K562 (cell line): ENCODE data around the gene SPX.

Source experiments
- ELF1 ChIP-seq: fragments of 200-800 bp; sonication (Bioruptor generic); IDR thresholded peaks from 2 replicates; pipeline ENCODE4 v1.6.1; 2016; ENCODE audit warnings: missing genetic modification characterization, missing compliant biosample characterization
- ELF4 ChIP-seq: fragments of 450-650 bp; formaldehyde crosslinking; IDR thresholded peaks from 2 replicates; pipeline ENCODE4 v1.4.0; 2022; ENCODE audit warnings: missing genetic modification characterization
- EP300 ChIP-seq: IDR thresholded peaks from 2 replicates; pipeline ENCODE4 v1.6.1; 2012; ENCODE audit warnings: low read length, improper control_type of control experiment
- HDAC2 ChIP-seq: fragments of 450-650 bp; IDR thresholded peaks from 2 replicates; pipeline ENCODE4 v1.6.1; 2016; ENCODE audit warnings: mild to moderate bottlenecking
- JUND ChIP-seq, 2 experiments: IDR thresholded peaks; 2 replicates in 1 of 2; 3 replicates in 1 of 2; pipeline ENCODE4 v1.6.1; 2011; ENCODE audit warnings: borderline replicate concordance in 2 of 2, low read depth in 2 of 2, low read length in 2 of 2, improper control_type of control experiment in 1 of 2, missing biosample characterization in 1 of 2, missing genetic modification characterization in 1 of 2, missing genetic modification reagents in 1 of 2
- KLF13 ChIP-seq: fragments of 450-650 bp; IDR thresholded peaks from 2 replicates; pipeline ENCODE4 v1.6.1; 2016; ENCODE audit warnings: missing genetic modification characterization, low read depth, mild to moderate bottlenecking, missing compliant biosample characterization, moderate library complexity, borderline replicate concordance
- MTA3 ChIP-seq: fragments of 450-650 bp; formaldehyde crosslinking; IDR thresholded peaks from 2 replicates; pipeline ENCODE4 v1.6.1; 2017; ENCODE audit warnings: mild to moderate bottlenecking, borderline replicate concordance
- NFIX ChIP-seq: fragments of 250-450 bp; sonication (Bioruptor Pico); IDR thresholded peaks from 2 replicates; pipeline ENCODE4 v1.4.0; 2020; ENCODE audit warnings: low read depth, mild to moderate bottlenecking, moderate library complexity
- OTX1 ChIP-seq: fragments of 450-650 bp; formaldehyde crosslinking; IDR thresholded peaks from 2 replicates; pipeline ENCODE4 v1.4.0; 2022; ENCODE audit warnings: mild to moderate bottlenecking
- RCOR1 ChIP-seq, 2 experiments: IDR thresholded peaks; 2 replicates each; pipeline ENCODE4 v1.6.1; 2012; ENCODE audit warnings: low read depth in 2 of 2, low read length in 2 of 2, borderline replicate concordance in 1 of 2, improper control_type of control experiment in 1 of 2
- SP1 ChIP-seq: sonication (generic); formaldehyde crosslinking; IDR thresholded peaks from 2 replicates; pipeline ENCODE4 v1.8.1; 2022; ENCODE audit warnings: mild to moderate bottlenecking, missing genetic modification reagents
- TF ChIP-seq, protein P1 (sequence below): sonication (generic); formaldehyde crosslinking; IDR thresholded peaks from 2 replicates; pipeline ENCODE4 v1.8.1; 2023; ENCODE audit warnings: missing genetic modification reagents, mild to moderate bottlenecking, borderline replicate concordance
- TF ChIP-seq, protein P2 (sequence below): fragments of 200-800 bp; sonication (Bioruptor generic); IDR thresholded peaks from 2 replicates; pipeline ENCODE4 v1.6.1; 2016; ENCODE audit warnings: missing genetic modification characterization, missing compliant biosample characterization
- TF ChIP-seq, protein P3 (sequence below): sonication (generic); formaldehyde crosslinking; IDR thresholded peaks from 2 replicates; pipeline ENCODE4 v1.8.0; 2023; ENCODE audit warnings: mild to moderate bottlenecking, missing genetic modification reagents

DNA sequence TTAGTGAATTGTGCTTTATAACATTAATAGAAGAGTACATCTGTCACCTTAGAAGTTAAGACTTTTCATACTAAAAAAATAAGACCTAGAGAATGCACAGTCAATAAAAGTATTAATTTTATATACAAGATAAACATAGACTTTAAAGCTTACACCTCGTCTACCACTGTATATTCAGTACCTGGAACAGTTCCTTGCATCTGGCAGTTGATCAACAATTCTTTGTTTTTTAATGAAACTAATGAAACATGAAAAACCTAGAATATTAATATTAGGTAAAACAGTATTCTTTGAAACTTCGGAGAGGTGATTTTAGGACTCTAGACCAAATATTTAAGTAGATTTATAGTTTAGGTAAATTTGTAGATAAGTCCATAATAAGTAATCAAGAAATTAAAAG is 20.2 kb upstream of the SPX start:
- TF ChIP-seq JUND (IDR thresholded peaks at IDR 0.05; ENCODE audit: borderline replicate concordance, low read depth, low read length) (no peak), JUND (tag; IDR thresholded peaks at IDR 0.05; ENCODE audit: borderline replicate concordance, low read depth, low read length) (no peak), NFIX (CRISPR knock-in tag) (no peak), EP300 (no peak), OTX1 (CRISPR knock-in tag) (no peak), MTA3 (no peak), ELF1 (tag) (no peak), RCOR1 (IDR thresholded peaks at IDR 0.05; ENCODE audit: borderline replicate concordance in 1 of 2, low read depth in 2 of 2, low read length in 2 of 2) (no peak), SP1 (no peak), ELF4 (no peak), KLF13 (tag) (no peak), HDAC2 (no peak)
- TF ChIP-seq, protein P1, sequence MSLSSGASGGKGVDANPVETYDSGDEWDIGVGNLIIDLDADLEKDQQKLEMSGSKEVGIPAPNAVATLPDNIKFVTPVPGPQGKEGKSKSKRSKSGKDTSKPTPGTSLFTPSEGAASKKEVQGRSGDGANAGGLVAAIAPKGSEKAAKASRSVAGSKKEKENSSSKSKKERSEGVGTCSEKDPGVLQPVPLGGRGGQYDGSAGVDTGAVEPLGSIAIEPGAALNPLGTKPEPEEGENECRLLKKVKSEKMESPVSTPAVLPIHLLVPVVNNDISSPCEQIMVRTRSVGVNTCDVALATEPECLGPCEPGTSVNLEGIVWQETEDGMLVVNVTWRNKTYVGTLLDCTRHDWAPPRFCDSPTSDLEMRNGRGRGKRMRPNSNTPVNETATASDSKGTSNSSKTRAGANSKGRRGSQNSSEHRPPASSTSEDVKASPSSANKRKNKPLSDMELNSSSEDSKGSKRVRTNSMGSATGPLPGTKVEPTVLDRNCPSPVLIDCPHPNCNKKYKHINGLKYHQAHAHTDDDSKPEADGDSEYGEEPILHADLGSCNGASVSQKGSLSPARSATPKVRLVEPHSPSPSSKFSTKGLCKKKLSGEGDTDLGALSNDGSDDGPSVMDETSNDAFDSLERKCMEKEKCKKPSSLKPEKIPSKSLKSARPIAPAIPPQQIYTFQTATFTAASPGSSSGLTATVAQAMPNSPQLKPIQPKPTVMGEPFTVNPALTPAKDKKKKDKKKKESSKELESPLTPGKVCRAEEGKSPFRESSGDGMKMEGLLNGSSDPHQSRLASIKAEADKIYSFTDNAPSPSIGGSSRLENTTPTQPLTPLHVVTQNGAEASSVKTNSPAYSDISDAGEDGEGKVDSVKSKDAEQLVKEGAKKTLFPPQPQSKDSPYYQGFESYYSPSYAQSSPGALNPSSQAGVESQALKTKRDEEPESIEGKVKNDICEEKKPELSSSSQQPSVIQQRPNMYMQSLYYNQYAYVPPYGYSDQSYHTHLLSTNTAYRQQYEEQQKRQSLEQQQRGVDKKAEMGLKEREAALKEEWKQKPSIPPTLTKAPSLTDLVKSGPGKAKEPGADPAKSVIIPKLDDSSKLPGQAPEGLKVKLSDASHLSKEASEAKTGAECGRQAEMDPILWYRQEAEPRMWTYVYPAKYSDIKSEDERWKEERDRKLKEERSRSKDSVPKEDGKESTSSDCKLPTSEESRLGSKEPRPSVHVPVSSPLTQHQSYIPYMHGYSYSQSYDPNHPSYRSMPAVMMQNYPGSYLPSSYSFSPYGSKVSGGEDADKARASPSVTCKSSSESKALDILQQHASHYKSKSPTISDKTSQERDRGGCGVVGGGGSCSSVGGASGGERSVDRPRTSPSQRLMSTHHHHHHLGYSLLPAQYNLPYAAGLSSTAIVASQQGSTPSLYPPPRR (CRISPR knock-in tag) = no peak
- TF ChIP-seq, protein P2, sequence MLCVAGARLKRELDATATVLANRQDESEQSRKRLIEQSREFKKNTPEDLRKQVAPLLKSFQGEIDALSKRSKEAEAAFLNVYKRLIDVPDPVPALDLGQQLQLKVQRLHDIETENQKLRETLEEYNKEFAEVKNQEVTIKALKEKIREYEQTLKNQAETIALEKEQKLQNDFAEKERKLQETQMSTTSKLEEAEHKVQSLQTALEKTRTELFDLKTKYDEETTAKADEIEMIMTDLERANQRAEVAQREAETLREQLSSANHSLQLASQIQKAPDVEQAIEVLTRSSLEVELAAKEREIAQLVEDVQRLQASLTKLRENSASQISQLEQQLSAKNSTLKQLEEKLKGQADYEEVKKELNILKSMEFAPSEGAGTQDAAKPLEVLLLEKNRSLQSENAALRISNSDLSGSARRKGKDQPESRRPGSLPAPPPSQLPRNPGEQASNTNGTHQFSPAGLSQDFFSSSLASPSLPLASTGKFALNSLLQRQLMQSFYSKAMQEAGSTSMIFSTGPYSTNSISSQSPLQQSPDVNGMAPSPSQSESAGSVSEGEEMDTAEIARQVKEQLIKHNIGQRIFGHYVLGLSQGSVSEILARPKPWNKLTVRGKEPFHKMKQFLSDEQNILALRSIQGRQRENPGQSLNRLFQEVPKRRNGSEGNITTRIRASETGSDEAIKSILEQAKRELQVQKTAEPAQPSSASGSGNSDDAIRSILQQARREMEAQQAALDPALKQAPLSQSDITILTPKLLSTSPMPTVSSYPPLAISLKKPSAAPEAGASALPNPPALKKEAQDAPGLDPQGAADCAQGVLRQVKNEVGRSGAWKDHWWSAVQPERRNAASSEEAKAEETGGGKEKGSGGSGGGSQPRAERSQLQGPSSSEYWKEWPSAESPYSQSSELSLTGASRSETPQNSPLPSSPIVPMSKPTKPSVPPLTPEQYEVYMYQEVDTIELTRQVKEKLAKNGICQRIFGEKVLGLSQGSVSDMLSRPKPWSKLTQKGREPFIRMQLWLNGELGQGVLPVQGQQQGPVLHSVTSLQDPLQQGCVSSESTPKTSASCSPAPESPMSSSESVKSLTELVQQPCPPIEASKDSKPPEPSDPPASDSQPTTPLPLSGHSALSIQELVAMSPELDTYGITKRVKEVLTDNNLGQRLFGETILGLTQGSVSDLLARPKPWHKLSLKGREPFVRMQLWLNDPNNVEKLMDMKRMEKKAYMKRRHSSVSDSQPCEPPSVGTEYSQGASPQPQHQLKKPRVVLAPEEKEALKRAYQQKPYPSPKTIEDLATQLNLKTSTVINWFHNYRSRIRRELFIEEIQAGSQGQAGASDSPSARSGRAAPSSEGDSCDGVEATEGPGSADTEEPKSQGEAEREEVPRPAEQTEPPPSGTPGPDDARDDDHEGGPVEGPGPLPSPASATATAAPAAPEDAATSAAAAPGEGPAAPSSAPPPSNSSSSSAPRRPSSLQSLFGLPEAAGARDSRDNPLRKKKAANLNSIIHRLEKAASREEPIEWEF (CRISPR knock-in tag) = no peak
- TF ChIP-seq, protein P3, sequence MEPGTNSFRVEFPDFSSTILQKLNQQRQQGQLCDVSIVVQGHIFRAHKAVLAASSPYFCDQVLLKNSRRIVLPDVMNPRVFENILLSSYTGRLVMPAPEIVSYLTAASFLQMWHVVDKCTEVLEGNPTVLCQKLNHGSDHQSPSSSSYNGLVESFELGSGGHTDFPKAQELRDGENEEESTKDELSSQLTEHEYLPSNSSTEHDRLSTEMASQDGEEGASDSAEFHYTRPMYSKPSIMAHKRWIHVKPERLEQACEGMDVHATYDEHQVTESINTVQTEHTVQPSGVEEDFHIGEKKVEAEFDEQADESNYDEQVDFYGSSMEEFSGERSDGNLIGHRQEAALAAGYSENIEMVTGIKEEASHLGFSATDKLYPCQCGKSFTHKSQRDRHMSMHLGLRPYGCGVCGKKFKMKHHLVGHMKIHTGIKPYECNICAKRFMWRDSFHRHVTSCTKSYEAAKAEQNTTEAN (CRISPR knock-in tag) = no peak
